GM23248 (cell line): ENCODE results near the gene HOXB8. TPM values are rescaled to one million over a fixed set of nuclear protein-coding genes. Genes with fewer than 3 reads are reported as not detected.

Source experiments
- DNase-seq: peaks from one replicate; pipeline ENCODE4 v3.0.0-alpha.2; 2015
- H2AFZ ChIP-seq: fragments of 200-600 bp; sonication (generic); 2 replicates; pipeline ENCODE4 v1.6.1; 2016; ENCODE audit warnings: antibody characterized with exemption
- H3F3A ChIP-seq: fragments of 200-600 bp; sonication (generic); 2 replicates; pipeline ENCODE4 v1.6.1; 2016; ENCODE audit warnings: mild to moderate bottlenecking, antibody characterized with exemption, mixed run types; ENCODE audit not compliant: insufficient read depth
- H3K27ac ChIP-seq: fragments of 200-600 bp; sonication (generic); 2 replicates; pipeline ENCODE4 v1.5.1; 2016; ENCODE audit warnings: mild to moderate bottlenecking
- H3K27me3 ChIP-seq: fragments of 200-600 bp; sonication (generic); replicated peaks from 2 replicates; pipeline ENCODE4 v1.6.1; 2016; ENCODE audit warnings: mild to moderate bottlenecking; ENCODE audit not compliant: insufficient read depth
- H3K36me3 ChIP-seq: fragments of 200-600 bp; sonication (generic); 2 replicates; pipeline ENCODE4 v1.6.1; 2016; ENCODE audit warnings: low read depth, mild to moderate bottlenecking
- H3K4me1 ChIP-seq: fragments of 200-600 bp; sonication (generic); 2 replicates; pipeline ENCODE4 v1.6.1; 2016; ENCODE audit warnings: mild to moderate bottlenecking; ENCODE audit not compliant: insufficient read depth
- H3K4me2 ChIP-seq: fragments of 200-600 bp; sonication (generic); one replicate; pipeline ENCODE4 v1.6.1; 2016; ENCODE audit warnings: mild to moderate bottlenecking; ENCODE audit not compliant: unreplicated experiment
- H3K4me3 ChIP-seq: fragments of 200-600 bp; sonication (generic); 2 replicates; pipeline ENCODE4 v1.5.1; 2016; ENCODE audit warnings: mild to moderate bottlenecking
- H3K79me2 ChIP-seq: fragments of 200-600 bp; sonication (generic); 2 replicates; pipeline ENCODE4 v1.6.1; 2016; ENCODE audit warnings: mild to moderate bottlenecking; ENCODE audit not compliant: insufficient read depth
- H3K9ac ChIP-seq: fragments of 200-600 bp; sonication (generic); 2 replicates; pipeline ENCODE4 v1.6.1; 2016; ENCODE audit warnings: mild to moderate bottlenecking
- H3K9me2 ChIP-seq: fragments of 200-600 bp; sonication (generic); 2 replicates; pipeline ENCODE4 v1.6.1; 2016; ENCODE audit warnings: mixed run types, mild to moderate bottlenecking, moderate library complexity; ENCODE audit not compliant: insufficient read depth
- H3K9me3 ChIP-seq: fragments of 200-600 bp; sonication (generic); one replicate; pipeline ENCODE4 v1.6.1; 2017; ENCODE audit warnings: low read depth
- H4K20me1 ChIP-seq: fragments of 200-600 bp; sonication (generic); 2 replicates; pipeline ENCODE4 v1.6.0; 2016; ENCODE audit not compliant: insufficient read depth
- EZH2 ChIP-seq: fragments of 200-600 bp; sonication (generic); IDR thresholded peaks from 2 replicates; pipeline ENCODE4 v1.6.1; 2018; ENCODE audit warnings: antibody characterized with exemption, mild to moderate bottlenecking; ENCODE audit not compliant: insufficient read depth, poor library complexity, severe bottlenecking
- EZH2phosphoT487 ChIP-seq: fragments of 200-600 bp; sonication (generic); IDR thresholded peaks from 2 replicates; pipeline ENCODE4 v1.6.1; 2018; ENCODE audit warnings: antibody characterized with exemption, moderate library complexity, mild to moderate bottlenecking, low read depth; ENCODE audit not compliant: insufficient read depth
- WGBS, 2 experiments: methylation state at CpG; one replicate each; pipeline ENCODE4 v1.1.6; 2015 to 2017; ENCODE audit warnings: low lambda C conversion rate in 2 of 2, low coverage in 1 of 2; ENCODE audit errors: missing lambda C conversion rate in 2 of 2; 5-methylcytosine and 5-hydroxymethylcytosine counted together
- in situ Hi-C: fragments of 300-500 bp; cut with MboI; formaldehyde crosslinking; loops from 2 replicates; pipeline ENCODE4 v1.15.0; 2020
- polyA plus RNA-seq: library from polyadenylated mRNA; unstranded; fragments of >200 nt; fragmentation: Nextera tagmentation; extraction: Ambion mirVana; gene quantifications from 2 replicates; pipeline ENCODE4 v1.2.1, GENCODE V29; 2016
- total RNA-seq: library from RNA; depleted of rRNA; stranded (reverse); fragments of >200 nt; shearing (Covaris generic); gene quantifications from 2 replicates; pipeline ENCODE4 v1.2.3, GENCODE V29; 2014

The HOXB8 gene
- total and polyA plus RNA-seq, 2 experiments from 2014 or later: not detected

DNA sequence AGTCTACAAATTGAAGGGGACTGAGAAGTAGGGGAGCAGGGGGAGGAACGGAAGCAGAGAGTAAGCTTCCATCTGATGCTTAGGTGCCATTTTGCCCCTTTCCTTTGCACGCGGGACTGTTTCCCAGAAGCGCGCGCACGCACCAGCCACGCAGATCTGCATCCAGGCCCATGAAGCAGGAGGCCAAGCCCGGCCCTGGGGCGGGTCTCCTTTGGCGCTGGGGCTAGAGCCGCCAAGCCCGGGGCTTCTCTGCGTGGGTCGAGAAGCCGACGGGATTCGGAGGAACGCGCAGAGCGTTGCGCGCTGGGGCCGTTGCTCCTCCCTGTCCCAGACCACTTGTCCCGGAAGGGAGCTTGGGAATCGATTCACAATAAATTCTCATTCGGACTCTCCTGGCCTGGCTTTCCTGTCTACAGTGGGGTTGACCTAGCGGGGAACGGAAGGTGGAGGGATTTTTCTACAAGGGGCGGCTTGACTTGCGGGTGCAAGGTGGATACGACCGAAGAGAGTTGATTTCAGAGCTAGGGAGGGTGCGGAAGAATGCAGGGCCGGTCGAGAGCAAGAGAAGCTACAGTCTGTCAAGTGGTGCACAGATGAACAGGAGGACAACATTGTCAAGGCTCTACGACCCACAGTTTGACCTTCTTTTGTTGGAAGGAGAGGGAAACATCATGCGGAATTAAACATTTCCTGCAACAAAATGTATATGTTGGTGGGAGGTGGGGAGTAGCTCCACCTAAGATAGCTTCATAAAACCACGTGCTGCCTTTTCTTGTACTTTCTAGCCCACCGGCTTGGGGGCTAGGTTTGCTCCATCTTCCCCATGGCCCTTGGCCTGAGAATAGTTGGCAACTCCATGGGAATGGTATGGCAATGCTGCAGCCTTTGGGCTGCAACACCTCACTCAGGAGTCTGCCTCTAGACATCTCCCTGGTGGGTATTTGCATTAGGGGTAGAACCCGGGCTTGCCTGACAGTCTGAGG is 6.6 kb upstream of the HOXB8 start:
- H3K9ac ChIP-seq: no peak overlapping the region
- peaks cover 96% of the 10 kb centered on the region for H3K27me3 ChIP-seq
- H4K20me1 ChIP-seq: no peaks in the 10 kb centered on the region
- 13 to 20% methylated on average over 40 to 41 of the region's 41 CpGs for WGBS, 2 experiments
- H3K79me2 ChIP-seq: no peaks in the 10 kb centered on the region
- TF ChIP-seq EZH2: peak; percentile 4
- TF ChIP-seq EZH2phosphoT487: peak; percentile 21; the same call in 1 of the 2 replicates
- H3K36me3 ChIP-seq: no peaks in the 10 kb centered on the region
- no peak overlapping the region for H3K27ac ChIP-seq
- H3K9me3 ChIP-seq: no peaks in the 10 kb centered on the region
- in situ Hi-C loops: no loop called here
- H3K9me2 ChIP-seq: no peaks in the 10 kb centered on the region
- H3K4me1 ChIP-seq: no peaks in the 10 kb centered on the region
- no peak overlapping the region for H3K4me2 ChIP-seq
- H2AFZ ChIP-seq: no peak overlapping the region
- H3K4me3 ChIP-seq: no peak overlapping the region
- H3F3A ChIP-seq: no peaks in the 10 kb centered on the region
- no peak for DNase-seq

DNA sequence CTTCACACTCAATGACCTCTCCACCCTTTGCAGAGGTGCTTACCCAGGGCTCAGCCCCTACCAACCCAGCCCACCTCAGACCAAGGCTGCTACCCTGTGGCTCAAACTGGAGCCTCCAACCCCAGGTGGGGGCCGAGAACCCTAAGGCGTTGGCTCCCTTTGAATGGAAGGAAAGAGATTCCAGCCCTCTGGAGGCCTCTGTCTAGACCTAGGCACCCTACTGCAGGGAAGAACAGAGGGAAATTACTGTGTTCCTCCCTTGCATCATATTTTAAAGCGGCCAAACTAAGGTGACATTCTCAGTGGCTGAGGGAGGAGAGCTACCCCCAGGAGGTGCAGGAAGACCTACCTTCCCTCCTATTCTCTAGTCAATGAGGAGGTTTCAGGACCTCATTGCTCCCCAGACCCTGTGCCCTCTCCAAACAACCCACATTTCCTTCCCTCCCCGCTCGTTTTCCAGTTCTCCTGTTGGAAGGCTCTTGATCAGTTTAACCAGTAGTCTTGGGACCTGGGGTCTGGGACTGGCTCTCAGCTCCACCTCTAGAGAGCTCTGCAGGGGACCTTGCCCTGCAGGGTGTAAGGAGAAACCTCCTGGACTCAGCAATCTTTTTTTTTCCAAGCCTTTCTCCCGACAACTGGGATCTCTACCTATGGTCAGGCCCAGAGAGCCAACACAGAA is 5.5 kb upstream of the HOXB8 start:
- WGBS, 2 experiments: 31 to 37% methylated on average over 6 of the region's 6 CpGs
- Histone ChIP-seq H3F3A (no peaks in the 10 kb centered on the region), H3K79me2 (no peaks in the 10 kb centered on the region), H3K27ac (no peak overlapping the region), H3K9me3 (no peaks in the 10 kb centered on the region), H3K4me1 (no peaks in the 10 kb centered on the region), H3K36me3 (no peaks in the 10 kb centered on the region), H3K9me2 (no peaks in the 10 kb centered on the region), H4K20me1 (no peaks in the 10 kb centered on the region), H3K9ac (no peak overlapping the region), H3K4me2 (no peak overlapping the region), H3K4me3 (no peak overlapping the region), H3K27me3 (peaks cover 98% of the 10 kb centered on the region), H2AFZ (no peak overlapping the region)
- in situ Hi-C loops: no loop called here
- TF ChIP-seq EZH2phosphoT487 (no peak), EZH2 (no peak)
- no peak for DNase-seq

DNA sequence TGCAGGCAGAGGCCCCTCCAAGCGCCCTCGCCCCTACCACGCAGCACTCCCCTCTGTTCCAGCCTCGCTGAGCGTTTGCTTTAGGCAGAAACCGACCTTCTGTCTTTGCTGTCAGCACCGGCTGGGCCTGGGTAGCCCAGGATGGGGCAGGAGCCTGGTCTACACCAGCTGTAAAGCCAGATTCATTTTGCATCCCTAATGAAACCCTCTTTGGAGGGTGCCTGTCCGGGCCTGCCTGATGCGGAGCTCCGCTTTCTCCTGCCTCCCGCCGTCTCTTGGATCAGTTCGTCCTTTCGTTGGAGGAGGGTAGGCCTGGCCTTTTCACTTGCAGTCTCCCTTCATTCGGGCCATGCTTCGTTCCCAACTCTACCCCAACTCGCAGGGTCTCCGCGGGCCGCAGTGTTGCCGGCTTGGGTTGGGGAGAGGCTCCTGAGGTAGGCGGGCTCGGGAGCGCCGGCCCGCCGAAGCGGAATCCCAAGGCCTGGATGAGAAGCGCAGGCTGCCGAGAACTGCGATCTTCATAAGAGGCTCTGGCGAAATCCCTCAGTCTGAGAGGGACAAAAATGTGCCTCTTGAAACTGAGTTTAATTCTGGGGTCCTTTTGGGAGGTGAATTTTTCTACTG is 4.8 kb upstream of the HOXB8 start:
- H3K4me2 ChIP-seq: no peak overlapping the region
- H2AFZ ChIP-seq: no peak overlapping the region
- in situ Hi-C loops: no loop called here
- no peak overlapping the region for H3K9ac ChIP-seq
- DNase-seq: no peak
- TF ChIP-seq EZH2 (no peak), EZH2phosphoT487 (no peak)
- no peaks in the 10 kb centered on the region for H4K20me1 ChIP-seq
- no peaks in the 10 kb centered on the region for H3K4me1 ChIP-seq
- 31 to 36% methylated on average over 31 to 32 of the region's 32 CpGs for WGBS, 2 experiments
- H3K36me3 ChIP-seq: no peaks in the 10 kb centered on the region
- peaks cover 98% of the 10 kb centered on the region for H3K27me3 ChIP-seq
- no peak overlapping the region for H3K4me3 ChIP-seq
- no peaks in the 10 kb centered on the region for H3K9me2 ChIP-seq
- no peaks in the 10 kb centered on the region for H3F3A ChIP-seq
- no peak overlapping the region for H3K27ac ChIP-seq
- no peaks in the 10 kb centered on the region for H3K79me2 ChIP-seq
- no peaks in the 10 kb centered on the region for H3K9me3 ChIP-seq

DNA sequence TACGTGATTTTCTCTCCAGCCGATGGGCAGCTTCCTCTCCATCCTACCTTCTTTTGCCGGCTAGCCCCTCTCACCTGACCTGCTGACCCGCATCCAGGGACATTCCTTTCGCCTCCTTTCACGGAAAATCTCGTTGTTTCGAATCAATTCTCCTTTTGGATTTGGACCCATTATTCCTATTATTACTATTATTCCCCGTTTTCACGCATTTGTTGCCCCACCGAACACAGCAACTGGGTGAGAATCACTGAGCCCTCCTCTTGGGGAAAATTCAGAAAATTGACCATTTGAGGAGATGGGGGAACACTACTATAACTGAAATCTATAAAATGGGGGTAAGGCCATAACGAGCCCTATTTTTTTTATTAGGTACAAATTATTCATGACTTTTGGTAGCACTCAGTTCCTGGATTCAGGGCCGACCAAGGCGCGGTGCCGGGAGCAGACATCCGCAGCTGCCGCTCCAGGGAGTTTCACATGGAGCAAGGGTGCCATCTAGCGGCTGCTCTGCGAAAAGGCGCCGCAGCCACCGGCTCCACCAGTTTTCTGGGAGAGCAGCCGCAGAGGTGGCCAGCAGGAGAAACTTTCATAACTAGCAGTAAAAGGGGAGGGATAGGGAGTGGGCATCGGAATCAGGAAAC is 3.3 kb upstream of the HOXB8 start:
- Histone ChIP-seq H3K9ac (no peak overlapping the region), H3K4me2 (peak overlapping the region; percentile 33), H2AFZ (no peak overlapping the region), H3K27me3 (peaks cover 97% of the 10 kb centered on the region), H3K4me1 (no peaks in the 10 kb centered on the region), H3F3A (no peaks in the 10 kb centered on the region), H4K20me1 (no peaks in the 10 kb centered on the region), H3K4me3 (peak overlapping the region; percentile 21; the same call in 1 of the 2 replicates), H3K36me3 (no peaks in the 10 kb centered on the region), H3K79me2 (no peaks in the 10 kb centered on the region), H3K27ac (no peak overlapping the region), H3K9me3 (no peaks in the 10 kb centered on the region), H3K9me2 (no peaks in the 10 kb centered on the region)
- DNase-seq: peak; percentile 92
- 6% methylated on average over 25 of the region's 25 CpGs for WGBS, 2 experiments
- no peak for TF ChIP-seq EZH2
- TF ChIP-seq EZH2phosphoT487: no peak; the same call in 1 of the 2 replicates
- in situ Hi-C loops: no loop called here
